ENCODE results near the gene FRMD6.

FRMD6 gene

GRCh38 chr14:51651388-51652167, at the start of gene FRMD6:
Gene FRMD6 (plus strand): TSS chr14:51651910. CDS start chr14:51689837, 37,927 bp downstream.
- DNase-seq: peak; percentile 87

GRCh38 chr14:51602310-51602709, 49.4 kb upstream of the FRMD6 start:
- DNase-seq: no peak

- DNase-seq: no peak
These were observed 48.2 kb upstream of the FRMD6 start for GRCh38 chr14:51603495-51603894.

DNA sequence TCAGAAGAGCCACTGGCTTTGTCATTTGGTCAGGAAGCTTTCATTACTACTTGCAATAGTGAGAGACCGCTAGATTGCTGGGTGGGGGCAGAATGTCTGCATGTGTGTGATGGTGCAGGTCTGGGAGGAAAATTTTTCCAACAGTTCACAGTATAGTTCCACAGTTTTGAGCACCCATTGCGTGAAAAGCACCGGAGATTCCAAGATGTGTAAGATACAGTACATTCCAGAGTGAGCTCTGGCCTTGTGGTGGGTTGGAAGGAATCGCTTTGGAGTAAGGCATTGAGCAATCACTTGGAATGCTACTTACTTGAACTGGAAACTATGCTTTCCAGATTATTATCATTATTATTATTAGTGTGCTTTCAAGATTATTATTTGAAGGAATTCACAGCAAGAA, 47.6 kb upstream of the FRMD6 start:
- DNase-seq: no peak

GRCh38 chr14:51605575-51605974, 46.1 kb upstream of the FRMD6 start:
- DNase-seq: no peak

- DNase-seq: no peak
These were observed 44.0 kb upstream of the FRMD6 start for GRCh38 chr14:51607711-51608110.

DNA sequence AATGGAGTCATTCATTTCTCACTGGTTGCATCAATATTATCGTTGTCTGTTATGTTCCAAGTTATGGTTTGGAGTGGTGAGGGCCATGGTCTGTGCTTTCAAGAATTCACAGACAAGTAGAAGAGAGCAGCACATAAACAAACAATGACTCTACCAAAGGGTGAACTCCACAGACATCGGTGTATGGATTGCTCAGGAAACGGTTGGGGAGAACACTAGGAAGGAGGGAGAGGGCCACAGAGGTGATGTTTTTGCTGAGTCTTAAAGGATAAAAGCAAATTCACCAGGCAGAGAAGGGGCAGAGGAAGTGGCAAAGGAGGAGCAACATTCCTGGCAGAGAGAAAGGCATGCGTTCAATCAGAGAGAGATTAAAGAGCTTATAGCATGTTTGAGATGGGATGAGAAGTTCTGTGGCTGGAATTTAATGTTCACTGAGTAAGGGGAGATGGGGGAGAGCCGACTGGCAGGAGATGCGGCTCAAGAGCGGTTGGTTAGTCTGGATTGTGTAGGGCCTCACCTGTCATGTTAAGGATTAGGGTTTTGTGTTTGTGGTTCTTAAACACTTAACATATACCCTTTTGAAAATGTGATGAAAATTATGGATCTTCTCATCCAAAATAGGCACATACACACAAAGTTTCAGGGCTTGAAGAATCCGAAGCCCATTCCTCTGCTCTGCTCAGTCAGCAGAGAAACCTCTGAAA, 42.3 kb upstream of the FRMD6 start:
- DNase-seq: no peak

- DNase-seq: no peak
These were observed 41.8 kb upstream of the FRMD6 start for GRCh38 chr14:51609955-51610283.

GRCh38 chr14:51610771-51611170, 40.9 kb upstream of the FRMD6 start:
- DNase-seq: no peak

DNA sequence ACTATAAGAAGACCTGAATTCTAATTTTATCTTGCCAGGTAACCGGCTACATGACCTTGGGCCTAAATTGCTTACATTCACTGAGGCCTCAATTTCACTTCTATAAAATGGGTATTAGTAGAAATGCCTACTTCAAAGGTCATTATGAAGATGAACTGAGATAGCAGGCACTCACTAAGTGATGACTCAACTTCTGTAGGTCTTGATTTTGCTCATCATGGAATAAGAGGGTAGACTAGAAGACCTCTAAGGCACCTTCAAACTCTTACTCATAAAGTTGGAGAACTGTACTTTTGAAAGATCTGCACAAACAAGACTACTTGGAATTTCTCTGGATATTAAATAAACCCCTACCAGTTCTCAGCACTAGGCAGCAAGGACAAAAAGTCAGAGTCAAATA, 39.3 kb upstream of the FRMD6 start:
- no peak for DNase-seq

- no peak for DNase-seq
These were observed 38.3 kb upstream of the FRMD6 start for GRCh38 chr14:51613416-51613815.

- DNase-seq: no peak
These were observed 37.0 kb upstream of the FRMD6 start for GRCh38 chr14:51614707-51615106.

DNA sequence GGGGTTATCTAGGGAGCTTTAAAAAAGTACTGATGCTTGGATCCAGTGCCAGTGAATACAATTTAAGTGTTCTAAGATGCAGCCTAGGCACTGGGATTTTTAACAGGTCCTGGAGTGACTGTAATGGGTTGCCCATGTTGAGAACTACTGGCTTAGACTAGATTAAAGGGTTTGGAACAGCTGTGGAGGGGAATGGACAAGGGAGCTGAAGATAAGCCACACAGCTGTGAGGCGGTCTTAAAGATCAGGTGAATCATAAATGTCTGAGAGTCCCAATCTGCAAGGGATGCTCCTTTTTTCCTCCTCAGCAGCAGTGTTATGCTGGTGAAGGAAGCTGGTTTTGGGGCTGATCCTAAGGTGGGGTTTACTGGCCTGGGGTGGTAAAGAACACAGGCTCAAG, 35.5 kb upstream of the FRMD6 start:
- DNase-seq: no peak

DNA sequence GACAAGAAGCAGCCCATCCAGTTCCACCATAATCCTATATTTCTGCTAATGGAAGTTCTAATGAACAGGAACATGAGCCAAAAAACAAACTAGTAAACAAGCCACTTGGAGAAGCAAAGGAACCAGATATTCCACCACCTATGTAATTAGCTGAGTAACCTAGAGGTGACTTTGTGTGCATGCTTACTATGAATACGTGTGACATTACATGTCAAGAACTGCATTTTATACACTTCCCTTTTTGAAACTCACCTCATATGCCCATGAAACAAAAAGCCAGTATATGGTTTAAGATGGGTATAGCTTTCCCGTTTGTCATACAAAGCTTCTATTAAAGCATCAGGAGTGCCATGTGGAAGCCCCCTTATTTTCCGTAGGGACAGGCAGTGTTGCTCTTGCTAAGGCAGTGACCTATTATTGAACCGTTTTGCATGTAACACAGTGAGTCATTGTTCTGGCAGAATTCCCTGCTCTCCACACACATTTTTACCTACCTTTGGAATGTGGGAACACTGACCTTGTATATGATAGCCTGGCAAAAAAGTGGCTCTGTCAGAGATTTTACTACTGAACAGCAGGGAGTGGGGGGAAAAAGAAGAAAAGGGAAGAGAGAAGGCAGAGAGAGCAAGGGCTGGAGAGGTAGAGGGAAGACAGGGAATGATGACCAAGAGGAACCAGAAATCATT, 34.8 kb upstream of the FRMD6 start:
- no peak for DNase-seq

DNA sequence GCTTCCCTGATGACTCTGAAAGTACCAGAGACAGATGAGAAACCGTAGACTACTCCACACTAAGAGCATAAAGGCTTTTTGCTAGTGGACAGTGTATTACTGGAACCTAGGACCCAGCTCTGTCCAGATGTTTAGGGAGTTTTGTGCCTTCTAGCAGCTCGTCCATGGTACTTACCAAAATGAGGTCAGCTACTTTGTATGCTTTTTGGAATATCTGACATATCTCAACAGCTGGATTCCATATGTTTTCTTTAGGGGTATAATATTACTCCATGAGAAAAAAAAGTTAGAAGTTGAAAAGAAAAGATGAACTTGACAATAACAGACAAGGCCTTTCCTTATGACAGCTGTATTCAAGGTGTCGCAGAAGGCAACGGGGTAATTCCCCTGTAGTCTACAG, 32.1 kb upstream of the FRMD6 start:
- DNase-seq: no peak

- no peak for DNase-seq
These were observed 31.7 kb upstream of the FRMD6 start for GRCh38 chr14:51620056-51620455.

GRCh38 chr14:51621654-51622053, 30.1 kb upstream of the FRMD6 start:
- DNase-seq: no peak

GRCh38 chr14:51622376-51622775, 29.3 kb upstream of the FRMD6 start:
- DNase-seq: no peak

DNA sequence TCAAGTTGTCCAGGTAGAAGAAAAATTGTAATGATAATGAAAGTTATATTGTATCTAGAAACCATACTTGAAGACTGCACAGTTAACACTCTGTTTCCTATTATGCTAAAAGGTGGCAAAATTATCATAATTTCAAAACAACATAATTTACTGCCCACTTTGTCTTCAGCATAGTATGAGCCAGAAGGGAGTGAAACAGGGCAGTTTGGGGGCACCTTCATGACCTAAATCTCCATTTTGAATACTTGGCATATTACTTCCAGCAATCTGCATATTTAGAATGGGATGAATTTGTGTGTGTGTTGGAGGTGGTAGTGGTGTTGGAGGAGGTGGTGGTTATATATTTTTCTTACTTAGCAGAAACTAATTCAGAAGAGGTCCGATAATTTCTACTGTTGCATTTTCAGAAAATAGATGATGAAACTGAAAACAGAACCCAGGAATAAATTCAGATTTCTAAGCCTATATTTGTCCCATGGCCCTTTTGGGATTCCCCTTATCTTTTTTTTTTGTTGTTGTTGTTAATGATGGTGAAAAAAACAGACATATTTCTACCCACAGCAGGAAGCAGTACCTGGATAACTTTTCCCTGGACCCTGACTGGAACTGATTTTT, 26.6 kb upstream of the FRMD6 start:
- DNase-seq: no peak

GRCh38 chr14:51626185-51626584, 25.5 kb upstream of the FRMD6 start:
- no peak for DNase-seq

- no peak for DNase-seq
These were observed 24.9 kb upstream of the FRMD6 start for GRCh38 chr14:51626788-51627187.

DNA sequence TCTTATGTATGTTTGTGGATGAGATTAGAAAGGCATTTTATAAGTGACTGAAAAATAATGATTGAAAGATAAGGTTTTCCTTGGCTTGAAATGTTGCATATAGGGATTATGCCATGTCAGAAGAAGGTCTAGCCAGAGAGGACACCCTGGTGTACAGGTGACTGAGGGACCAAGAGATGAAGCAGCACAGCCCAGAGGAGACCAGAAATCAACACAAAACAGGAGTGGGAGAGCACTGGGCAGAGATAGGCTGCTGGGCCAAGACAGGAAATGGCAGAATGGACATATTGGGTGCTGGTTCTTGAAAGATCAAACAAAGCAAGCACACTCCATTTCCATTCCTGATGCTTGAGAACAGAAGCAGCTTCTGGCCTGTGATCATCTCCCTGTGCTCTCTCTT, 24.4 kb upstream of the FRMD6 start:
- DNase-seq: no peak

GRCh38 chr14:51628238-51628637, 23.5 kb upstream of the FRMD6 start:
- DNase-seq: no peak

GRCh38 chr14:51630987-51631386, 20.7 kb upstream of the FRMD6 start:
- no peak for DNase-seq
